GM12891 (cell line): ENCODE measurements around the gene CMBL.

Experiments used
- POLR2A ChIP-seq: IDR thresholded peaks from 2 replicates; pipeline ENCODE4 v1.6.1; 2011; ENCODE audit warnings: low read depth, low read length, control low read depth
- POLR2AphosphoS5 ChIP-seq: IDR thresholded peaks from 2 replicates; pipeline ENCODE4 v1.6.1; 2011; ENCODE audit warnings: low read depth, low read length, control low read depth
- SPI1 ChIP-seq: IDR thresholded peaks from 2 replicates; pipeline ENCODE4 v1.6.1; 2011; ENCODE audit warnings: low read depth, low read length, control low read depth
- TAF1 ChIP-seq: IDR thresholded peaks from 2 replicates; pipeline ENCODE4 v1.6.1; 2011; ENCODE audit warnings: low read depth, low read length, control low read depth

DNA sequence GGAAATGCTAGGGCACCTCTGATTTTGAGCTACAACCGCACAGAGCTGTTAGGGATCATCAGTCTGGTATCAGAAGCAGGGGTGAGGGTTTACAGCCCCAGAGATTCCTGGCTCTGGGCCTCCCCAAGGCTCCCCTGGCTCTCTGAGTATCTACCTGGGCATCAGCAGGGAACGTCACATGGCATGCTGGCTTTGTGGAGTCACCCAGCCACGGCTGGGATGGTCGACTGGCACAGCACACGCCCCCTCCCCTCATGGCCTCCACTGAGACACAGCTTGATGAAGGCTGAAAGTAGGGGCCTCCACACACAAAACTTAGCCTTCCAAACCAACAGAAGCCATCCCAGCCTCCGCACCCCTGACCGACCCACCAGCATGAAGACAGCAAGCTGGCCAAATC is 74.7 kb downstream of the CMBL start:
- TF ChIP-seq TAF1 (no peak), POLR2A (no peak), POLR2AphosphoS5 (no peak), SPI1 (no peak)
